HCT116 (cell line): ENCODE data around the gene IFRD2. TPM values are rescaled to one million over a fixed set of nuclear protein-coding genes. Genes with fewer than 3 reads are reported as not detected.

ENCODE experiments used
- ATAC-seq: fragments of 200-7000 bp; cut with Tn5 transposase; 2 replicates; pipeline ENCODE4 v1.9.1; 2020; ENCODE audit warnings: mild to moderate bottlenecking, moderate library complexity
- Bru-seq: library from RNA; stranded (reverse); fragments of 400-500 nt; gene quantifications from one replicate; lab custom pipeline; 2021; lab: Mats Ljungman, UMichigan
- BruChase-seq, 2 experiments: library from RNA; stranded (reverse); fragments of 400-500 nt; gene quantifications; one replicate each; lab custom pipeline; 2021; lab: Mats Ljungman, UMichigan
- BruUV-seq: library from RNA; stranded (reverse); fragments of 400-500 nt; replicated peaks from 2 replicates; lab custom pipeline; 2021; lab: Mats Ljungman, UMichigan
- CTCF ChIA-PET: fragments of 300-600 bp; sonication (Branson Sonifier 250); formaldehyde crosslinking; loops from one replicate; lab custom pipeline; 2021; ENCODE audit warnings: antibody characterized with exemption; lab: Charles Lee
- POLR2A ChIA-PET: fragments of 300-600, 350-600 bp; sonication (Branson Sonifier 250); formaldehyde crosslinking; loops from one replicate; lab custom pipeline; 2021; ENCODE audit warnings: antibody characterized with exemption; lab: Charles Lee
- RAD21 ChIA-PET, 2 experiments: fragments of 300-600 bp; sonication (Branson Sonifier 250); formaldehyde crosslinking; loops; one replicate each; lab custom pipeline; 2023; ENCODE audit warnings: low total read pairs in 2 of 2; ENCODE audit not compliant: uncharacterized antibody in 2 of 2, unreplicated experiment in 2 of 2, low non-redundant PET in 1 of 2; lab: Charles Lee
- DNase-seq: peaks from one replicate; pipeline ENCODE4 v3.0.0-alpha.2; 2010; ENCODE audit warnings: low read depth, low spot score
- H2AFZ ChIP-seq: fragments of 200-600 bp; shearing (Covaris generic), sonication (generic); 2 replicates; pipeline ENCODE4 v1.6.1; 2017; ENCODE audit warnings: low read depth, mixed run types, mixed read lengths, antibody characterized with exemption, low read length; ENCODE audit not compliant: poor library complexity, severe bottlenecking
- H3K27ac ChIP-seq: 2 replicates; pipeline ENCODE4 v1.5.1; 2012; ENCODE audit warnings: low read depth, low read length
- H3K27me3 ChIP-seq: fragments of 200-600 bp; sonication (generic); 2 replicates; pipeline ENCODE4 v1.6.1; 2016; ENCODE audit warnings: mixed run types, low read length, mixed read lengths; ENCODE audit not compliant: insufficient read depth
- H3K36me3 ChIP-seq, 2 experiments: fragments of 200-500 bp in 1 of 2; fragments of 200-600 bp in 1 of 2; sonication (Bioruptor generic) in 1 of 2; sonication (generic) in 1 of 2; 2 replicates each; pipeline versions ENCODE4 v1.5.1 to v1.6.1; 2014 to 2016; ENCODE audit warnings: low read length in 2 of 2, inconsistent platforms in 1 of 2, mixed read lengths in 1 of 2, mixed run types in 1 of 2; ENCODE audit not compliant: insufficient read depth in 2 of 2, control insufficient read depth in 1 of 2
- H3K4me1 ChIP-seq, 2 experiments: fragments of 200-600 bp in 1 of 2; sonication (generic) in 1 of 2; 2 replicates each; pipeline versions ENCODE4 v1.5.1 to v1.6.1; 2012 to 2017; ENCODE audit warnings: low read length in 2 of 2, inconsistent platforms in 1 of 2, mild to moderate bottlenecking in 1 of 2, mixed read lengths in 1 of 2, mixed run types in 1 of 2, moderate library complexity in 1 of 2; ENCODE audit not compliant: insufficient read depth in 2 of 2, control insufficient read depth in 1 of 2
- H3K4me2 ChIP-seq: fragments of 200-600 bp; sonication (generic); 2 replicates; pipeline ENCODE4 v1.6.1; 2017; ENCODE audit warnings: mixed run types, low read length, mixed read lengths
- H3K4me3 ChIP-seq, 2 experiments: fragments of 200-600 bp in 1 of 2; sonication (generic) in 1 of 2; replicated peaks in 1 of 2; 2 replicates each; pipeline ENCODE4 v1.5.1; 2011 to 2016; ENCODE audit warnings: low read length in 2 of 2, control low read depth in 1 of 2, low read depth in 1 of 2, mild to moderate bottlenecking in 1 of 2, mixed read lengths in 1 of 2, mixed run types in 1 of 2
- H3K79me2 ChIP-seq: fragments of 200-600 bp; sonication (generic); 2 replicates; pipeline ENCODE4 v1.6.1; 2017; ENCODE audit warnings: mild to moderate bottlenecking, mixed run types, low read length, moderate library complexity, mixed read lengths; ENCODE audit not compliant: insufficient read depth
- H3K9ac ChIP-seq: fragments of 200-600 bp; sonication (generic); 2 replicates; pipeline ENCODE4 v1.6.1; 2016; ENCODE audit warnings: low read length, mixed read lengths
- H3K9me2 ChIP-seq: fragments of 200-600 bp; sonication (generic), shearing (Covaris generic); 2 replicates; pipeline ENCODE4 v1.6.1; 2017; ENCODE audit warnings: mixed run types, mild to moderate bottlenecking, moderate library complexity; ENCODE audit not compliant: insufficient read depth
- H3K9me3 ChIP-seq, 2 experiments: fragments of 200-500 bp in 1 of 2; fragments of 200-600 bp in 1 of 2; sonication (Bioruptor generic) in 1 of 2; sonication (generic) in 1 of 2; 2 replicates each; pipeline ENCODE4 v1.6.1; 2014 to 2017; ENCODE audit warnings: low read length in 2 of 2, mixed read lengths in 2 of 2, inconsistent platforms in 1 of 2, low read depth in 1 of 2, mild to moderate bottlenecking in 1 of 2, mixed run types in 1 of 2, moderate library complexity in 1 of 2; ENCODE audit not compliant: control insufficient read depth in 1 of 2, insufficient read depth in 1 of 2
- H4K20me1 ChIP-seq: fragments of 200-600 bp; sonication (generic), shearing (Covaris generic); 2 replicates; pipeline ENCODE4 v1.6.1; 2017; ENCODE audit warnings: mixed run types, mild to moderate bottlenecking, moderate library complexity; ENCODE audit not compliant: insufficient read depth
- ATF3 ChIP-seq: IDR thresholded peaks from 2 replicates; pipeline ENCODE4 v1.6.1; 2012
- CTCF ChIP-seq, 3 experiments: fragments of 200-600 bp in 1 of 3; sonication (generic) in 1 of 3; IDR thresholded peaks in 2 of 3; conservative IDR thresholded peaks in 1 of 3; 2 replicates each; pipeline ENCODE4 v1.5.1; 2012 to 2017; ENCODE audit warnings: low read depth in 2 of 3, low read length in 2 of 3, antibody characterized with exemption in 1 of 3, borderline replicate concordance in 1 of 3, control low read depth in 1 of 3, mild to moderate bottlenecking in 1 of 3, mixed read lengths in 1 of 3, mixed run types in 1 of 3, moderate library complexity in 1 of 3; ENCODE audit not compliant: insufficient read depth in 1 of 3
- EGR1 ChIP-seq: IDR thresholded peaks from 2 replicates; pipeline ENCODE4 v1.6.1; 2012; ENCODE audit warnings: low read depth
- ELF1 ChIP-seq: IDR thresholded peaks from 2 replicates; pipeline ENCODE4 v1.6.1; 2012; ENCODE audit warnings: low read depth, borderline replicate concordance
- EZH2 ChIP-seq: fragments of 200-600 bp; sonication (generic); IDR thresholded peaks from 2 replicates; pipeline ENCODE4 v1.6.1; 2017; ENCODE audit warnings: antibody characterized with exemption, mixed run types
- FOSL1 ChIP-seq: IDR thresholded peaks from 2 replicates; pipeline ENCODE4 v1.6.1; 2012; ENCODE audit warnings: low read depth
- JUND ChIP-seq: IDR thresholded peaks from 2 replicates; pipeline ENCODE4 v1.6.1; 2012
- MAX ChIP-seq: IDR thresholded peaks from 2 replicates; pipeline ENCODE4 v1.6.1; 2012
- POLR2AphosphoS5 ChIP-seq: IDR thresholded peaks from 2 replicates; pipeline ENCODE4 v1.6.1; 2011; ENCODE audit warnings: mild to moderate bottlenecking, low read depth, low read length, moderate library complexity
- RAD21 ChIP-seq: IDR thresholded peaks from 2 replicates; pipeline ENCODE4 v1.6.1; 2012; ENCODE audit warnings: low read depth, mild to moderate bottlenecking
- SIN3A ChIP-seq: IDR thresholded peaks from 2 replicates; pipeline ENCODE4 v1.6.1; 2012; ENCODE audit warnings: low read depth
- SP1 ChIP-seq: IDR thresholded peaks from 2 replicates; pipeline ENCODE4 v1.6.1; 2012; ENCODE audit warnings: low read depth
- TCF7L2 ChIP-seq: IDR thresholded peaks from 2 replicates; pipeline ENCODE4 v1.7.0; 2011; ENCODE audit warnings: borderline replicate concordance, inconsistent platforms; ENCODE audit not compliant: insufficient read depth, insufficient read length; ENCODE audit errors: extremely low read depth
- ZBTB33 ChIP-seq: IDR thresholded peaks from 2 replicates; pipeline ENCODE4 v1.6.1; 2011; ENCODE audit warnings: mild to moderate bottlenecking, low read length, moderate library complexity; ENCODE audit not compliant: insufficient replicate concordance; ENCODE audit errors: extremely low read depth
- ZFX ChIP-seq: fragments of 450-650 bp; IDR thresholded peaks from 2 replicates; pipeline ENCODE4 v1.6.1; 2017
- ZNF274 ChIP-seq: fragments of 200-500 bp; sonication (Bioruptor generic); IDR thresholded peaks from 2 replicates; pipeline ENCODE4 v1.6.1; 2014; ENCODE audit warnings: mild to moderate bottlenecking, low read depth, low read length, inconsistent platforms
- intact Hi-C: fragments of 100-400 bp; cut with micrococcal nuclease; formaldehyde crosslinking; loops from 2 replicates; pipeline ENCODE4 v1.10.0; 2022
- long read RNA-seq: library from polyadenylated mRNA; unstranded; transcript quantifications from one replicate; pipeline ENCODE4 v2.0.0, GENCODE V29; 2021; ENCODE audit not compliant: unreplicated experiment
- polyA plus RNA-seq: library from polyadenylated mRNA; unstranded; fragments of >200 nt; gene quantifications from 2 replicates; pipeline ENCODE4 v1.2.1, GENCODE V29; 2012; ENCODE audit warnings: missing spikeins
- total RNA-seq: library from RNA; stranded (reverse); gene quantifications from one replicate; pipeline ENCODE4 v1.2.1, GENCODE V29; 2021; ENCODE audit not compliant: unreplicated experiment

Gene IFRD2
- total RNA-seq (146 TPM), Bru-seq, nascent RNA (percentile 83 among the genes with signal in this experiment), BruChase-seq, experiment 1, labeled RNA remaining after a 6-hour chase (percentile 94 among the genes with signal in this experiment), BruChase-seq, experiment 2, labeled RNA remaining after a 2-hour chase (percentile 88 among the genes with signal in this experiment)
- 101 and 103 TPM in 2 replicates for polyA plus RNA-seq
- long read RNA-seq, transcript IFRD2-202 (12 exons, 2,109 nt): major isoform, 256 of 380 reads
- long read RNA-seq, partial matches to known transcripts: 49 of 380 reads
- long read RNA-seq, other reads (novel, unspliced or antisense): 75 of 380 reads

- CTCF ChIA-PET: interaction anchor here (1.2 to 1.9 kb wide), 6 partner anchors 18 to 66 kb away, joined by 3 to 8 read pairs (median 6); no protein-coding TSS in a partner anchor
- DNase-seq (peak; percentile 96), ATAC-seq (peak; percentile 94)
- intact Hi-C loops: no loop called here
- POLR2A ChIA-PET: interaction anchor here (1.0 to 1.8 kb wide), 9 partner anchors 8 to 57 kb away, joined by 3 to 7 read pairs (median 4); partner anchors contain the start of genes GNAI2 and HYAL1
- Histone ChIP-seq H3K36me3 (peaks cover 20 to 34% of the 10 kb centered on the region in 2 experiments), H2AFZ (no peak within 1 kb of the TSS), H3K27me3 (no peaks in the 10 kb centered on the region), H4K20me1 (no peaks in the 10 kb centered on the region), H3K27ac (peak within 1 kb of the TSS; percentile 95), H3K4me1 (peaks cover 11 to 17% of the 10 kb centered on the region in 2 experiments), H3K4me2 (peak within 1 kb of the TSS; percentile 85), H3K9me3 (no peaks in the 10 kb centered on the region), H3K9me2 (no peaks in the 10 kb centered on the region), H3K4me3 (peak within 1 kb of the TSS; percentile 98 to 99), H3K9ac (peak within 1 kb of the TSS; percentile 99), H3K79me2 (peaks cover 42% of the 10 kb centered on the region)
- BruUV-seq: TSS peak; percentile 99
- RAD21 ChIA-PET: interaction anchor here (0.7 to 0.9 kb wide), 2 partner anchors 29 to 98 kb away, joined by 3 to 4 read pairs; no protein-coding TSS in a partner anchor
- no peak for TF ChIP-seq ELF1
- no peak for TF ChIP-seq MAX
- peak; percentile 28 for TF ChIP-seq ZBTB33
- TF ChIP-seq EZH2: no peak
- TF ChIP-seq SP1: no peak
- TF ChIP-seq JUND: no peak
- no peak for TF ChIP-seq TCF7L2
- peak; percentile 87; the same call in 1 of the 2 replicates for TF ChIP-seq POLR2AphosphoS5
- TF ChIP-seq RAD21: no peak
- TF ChIP-seq FOSL1: no peak
- TF ChIP-seq ZFX: peak; percentile 13; the same call in 1 of the 2 replicates
- TF ChIP-seq CTCF (IDR thresholded peaks at IDR 0.05 in 2 of 3, conservative IDR thresholded peaks at IDR 0.05 in 1 of 3; ENCODE audit: borderline replicate concordance in 1 of 3, insufficient read depth in 1 of 3, low read depth in 2 of 3, low read length in 2 of 3): no peak
- no peak for TF ChIP-seq SIN3A
- no peak for TF ChIP-seq EGR1
- TF ChIP-seq ZNF274: no peak
- no peak for TF ChIP-seq ATF3
These were observed at the start of gene IFRD2 for GRCh38 chr3:50292159-50293078. TSS of gene IFRD2 (minus strand) at chr3:50292429. CDS start at chr3:50292274, 155 bp downstream.
